ENCODE results near the gene PNPLA7. TPM values are rescaled to one million over a fixed set of nuclear protein-coding genes. Genes with fewer than 3 reads are reported as not detected.
A peak's percentile ranks its signal among the peaks of the same experiment; 100 is the strongest.

Gene PNPLA7
- total and polyA plus RNA-seq, 10 of the 15 experiments (the other 5 are each of a cell fraction or from before 2014, with no cell fraction given) = 0.04 to 0.85 (median 0.19) TPM; not detected in 1

DNA sequence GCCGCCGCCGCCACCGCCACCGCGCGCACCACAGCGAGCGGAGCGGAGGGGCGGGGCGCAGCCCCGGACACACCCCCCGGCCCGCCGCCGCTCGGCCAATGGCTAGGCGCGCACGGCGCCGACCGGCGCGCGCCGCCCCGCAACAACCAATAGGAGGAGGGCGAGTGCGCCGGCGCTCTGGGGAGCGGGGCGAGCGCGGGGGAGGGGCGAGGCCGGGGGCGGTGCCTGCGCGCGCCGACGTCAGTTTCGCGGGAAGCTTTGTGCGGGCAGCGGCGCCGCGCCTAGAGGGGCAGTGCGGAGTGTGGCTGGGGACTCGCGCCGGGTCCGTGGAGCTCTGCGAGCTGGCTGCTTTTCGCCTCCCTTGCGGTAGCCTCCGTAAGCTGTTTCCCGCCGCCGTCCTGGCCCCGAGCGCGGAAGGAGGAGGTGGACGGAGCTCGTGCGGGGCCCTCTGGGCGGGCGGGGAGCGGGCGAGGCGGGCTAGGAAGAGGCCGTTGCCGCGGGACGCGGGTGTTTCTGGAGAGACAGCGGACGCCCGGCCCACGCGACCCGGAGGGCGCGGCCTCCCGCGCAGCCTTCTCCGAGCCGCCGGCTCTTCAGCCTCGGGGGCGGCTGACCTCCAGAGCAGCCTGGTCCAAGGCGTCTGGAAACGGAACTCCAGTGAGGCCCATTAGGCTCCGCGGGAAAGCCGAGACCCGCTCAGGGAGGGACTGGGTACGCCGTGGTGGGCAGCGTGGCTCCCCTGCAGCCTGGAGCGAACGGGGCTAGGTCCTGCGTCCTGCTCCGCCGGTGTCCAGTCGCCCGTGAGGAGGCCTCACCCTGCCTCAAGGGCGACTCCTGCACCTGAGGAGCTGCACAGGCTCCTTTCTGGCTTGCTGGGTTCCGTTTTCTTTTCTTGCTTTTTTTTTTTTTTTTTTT is 40.5 kb upstream of the PNPLA7 start, which contains the start of gene ZMYND19 (continued):
- TF ChIP-seq, protein P1, sequence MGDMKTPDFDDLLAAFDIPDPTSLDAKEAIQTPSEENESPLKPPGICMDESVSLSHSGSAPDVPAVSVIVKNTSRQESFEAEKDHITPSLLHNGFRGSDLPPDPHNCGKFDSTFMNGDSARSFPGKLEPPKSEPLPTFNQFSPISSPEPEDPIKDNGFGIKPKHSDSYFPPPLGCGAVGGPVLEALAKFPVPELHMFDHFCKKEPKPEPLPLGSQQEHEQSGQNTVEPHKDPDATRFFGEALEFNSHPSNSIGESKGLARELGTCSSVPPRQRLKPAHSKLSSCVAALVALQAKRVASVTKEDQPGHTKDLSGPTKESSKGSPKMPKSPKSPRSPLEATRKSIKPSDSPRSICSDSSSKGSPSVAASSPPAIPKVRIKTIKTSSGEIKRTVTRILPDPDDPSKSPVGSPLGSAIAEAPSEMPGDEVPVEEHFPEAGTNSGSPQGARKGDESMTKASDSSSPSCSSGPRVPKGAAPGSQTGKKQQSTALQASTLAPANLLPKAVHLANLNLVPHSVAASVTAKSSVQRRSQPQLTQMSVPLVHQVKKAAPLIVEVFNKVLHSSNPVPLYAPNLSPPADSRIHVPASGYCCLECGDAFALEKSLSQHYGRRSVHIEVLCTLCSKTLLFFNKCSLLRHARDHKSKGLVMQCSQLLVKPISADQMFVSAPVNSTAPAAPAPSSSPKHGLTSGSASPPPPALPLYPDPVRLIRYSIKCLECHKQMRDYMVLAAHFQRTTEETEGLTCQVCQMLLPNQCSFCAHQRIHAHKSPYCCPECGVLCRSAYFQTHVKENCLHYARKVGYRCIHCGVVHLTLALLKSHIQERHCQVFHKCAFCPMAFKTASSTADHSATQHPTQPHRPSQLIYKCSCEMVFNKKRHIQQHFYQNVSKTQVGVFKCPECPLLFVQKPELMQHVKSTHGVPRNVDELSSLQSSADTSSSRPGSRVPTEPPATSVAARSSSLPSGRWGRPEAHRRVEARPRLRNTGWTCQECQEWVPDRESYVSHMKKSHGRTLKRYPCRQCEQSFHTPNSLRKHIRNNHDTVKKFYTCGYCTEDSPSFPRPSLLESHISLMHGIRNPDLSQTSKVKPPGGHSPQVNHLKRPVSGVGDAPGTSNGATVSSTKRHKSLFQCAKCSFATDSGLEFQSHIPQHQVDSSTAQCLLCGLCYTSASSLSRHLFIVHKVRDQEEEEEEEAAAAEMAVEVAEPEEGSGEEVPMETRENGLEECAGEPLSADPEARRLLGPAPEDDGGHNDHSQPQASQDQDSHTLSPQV (IDR thresholded peaks at IDR 0.05) = no peak
- TF ChIP-seq TCF7 (IDR thresholded peaks at IDR 0.05; ENCODE audit: borderline replicate concordance) (no peak), SP1 (IDR thresholded peaks at IDR 0.05; ENCODE audit: low read depth, low read length) (peak; percentile 72), NR2C1 (IDR thresholded peaks at IDR 0.05) (peak; percentile 30; the same call in 1 of the 2 replicates), SIX5 (IDR thresholded peaks at IDR 0.05; ENCODE audit: low read depth, low read length, severe bottlenecking) (no peak), SUZ12 (IDR thresholded peaks at IDR 0.05; ENCODE audit: unreplicated experiment) (no peak), MXI1 (IDR thresholded peaks at IDR 0.05; ENCODE audit: low read depth, low read length) (peak; percentile 44; the same call in 1 of the 2 replicates), GABPA (IDR thresholded peaks at IDR 0.05; ENCODE audit: low read depth) (no peak), RB1 (IDR thresholded peaks at IDR 0.05; ENCODE audit: borderline replicate concordance) (peak; percentile 80; the same call in 1 of the 2 replicates), IKZF1 (conservative IDR thresholded peaks at IDR 0.05) (peak; percentile 61; the same call in 1 of the 2 replicates), BHLHE40 (IDR thresholded peaks at IDR 0.05; ENCODE audit: borderline replicate concordance in 1 of 2, low read depth in 2 of 2, low read length in 1 of 2) (0 out of 4 replicates have a peak, but pooled peaks of 1 of the 2 experiments have one; percentile 25), POLR2A (IDR thresholded peaks at IDR 0.05; ENCODE audit: low read depth, low read length) (peak; percentile 74), HCFC1 (IDR thresholded peaks at IDR 0.05; ENCODE audit: low read length) (no peak), RELA (IDR thresholded peaks at IDR 0.05; ENCODE audit: borderline replicate concordance, partially characterized antibody) (peak; percentile 11)
- TF ChIP-seq, protein P2, sequence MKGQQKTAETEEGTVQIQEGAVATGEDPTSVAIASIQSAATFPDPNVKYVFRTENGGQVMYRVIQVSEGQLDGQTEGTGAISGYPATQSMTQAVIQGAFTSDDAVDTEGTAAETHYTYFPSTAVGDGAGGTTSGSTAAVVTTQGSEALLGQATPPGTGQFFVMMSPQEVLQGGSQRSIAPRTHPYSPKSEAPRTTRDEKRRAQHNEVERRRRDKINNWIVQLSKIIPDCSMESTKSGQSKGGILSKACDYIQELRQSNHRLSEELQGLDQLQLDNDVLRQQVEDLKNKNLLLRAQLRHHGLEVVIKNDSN (IDR thresholded peaks at IDR 0.05; ENCODE audit: borderline replicate concordance, extremely low read length, insufficient read depth, low read depth, low read length) = no peak
- TF ChIP-seq, protein P3, sequence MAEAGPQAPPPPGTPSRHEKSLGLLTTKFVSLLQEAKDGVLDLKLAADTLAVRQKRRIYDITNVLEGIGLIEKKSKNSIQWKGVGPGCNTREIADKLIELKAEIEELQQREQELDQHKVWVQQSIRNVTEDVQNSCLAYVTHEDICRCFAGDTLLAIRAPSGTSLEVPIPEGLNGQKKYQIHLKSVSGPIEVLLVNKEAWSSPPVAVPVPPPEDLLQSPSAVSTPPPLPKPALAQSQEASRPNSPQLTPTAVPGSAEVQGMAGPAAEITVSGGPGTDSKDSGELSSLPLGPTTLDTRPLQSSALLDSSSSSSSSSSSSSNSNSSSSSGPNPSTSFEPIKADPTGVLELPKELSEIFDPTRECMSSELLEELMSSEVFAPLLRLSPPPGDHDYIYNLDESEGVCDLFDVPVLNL (IDR thresholded peaks at IDR 0.05; ENCODE audit: low read depth, low read length) = peak; percentile 60; the same call in 1 of the 2 replicates
- TF ChIP-seq, protein P4, sequence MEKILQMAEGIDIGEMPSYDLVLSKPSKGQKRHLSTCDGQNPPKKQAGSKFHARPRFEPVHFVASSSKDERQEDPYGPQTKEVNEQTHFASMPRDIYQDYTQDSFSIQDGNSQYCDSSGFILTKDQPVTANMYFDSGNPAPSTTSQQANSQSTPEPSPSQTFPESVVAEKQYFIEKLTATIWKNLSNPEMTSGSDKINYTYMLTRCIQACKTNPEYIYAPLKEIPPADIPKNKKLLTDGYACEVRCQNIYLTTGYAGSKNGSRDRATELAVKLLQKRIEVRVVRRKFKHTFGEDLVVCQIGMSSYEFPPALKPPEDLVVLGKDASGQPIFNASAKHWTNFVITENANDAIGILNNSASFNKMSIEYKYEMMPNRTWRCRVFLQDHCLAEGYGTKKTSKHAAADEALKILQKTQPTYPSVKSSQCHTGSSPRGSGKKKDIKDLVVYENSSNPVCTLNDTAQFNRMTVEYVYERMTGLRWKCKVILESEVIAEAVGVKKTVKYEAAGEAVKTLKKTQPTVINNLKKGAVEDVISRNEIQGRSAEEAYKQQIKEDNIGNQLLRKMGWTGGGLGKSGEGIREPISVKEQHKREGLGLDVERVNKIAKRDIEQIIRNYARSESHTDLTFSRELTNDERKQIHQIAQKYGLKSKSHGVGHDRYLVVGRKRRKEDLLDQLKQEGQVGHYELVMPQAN (conservative IDR thresholded peaks at IDR 0.05) = peak; percentile 91
- TF ChIP-seq, protein P5, sequence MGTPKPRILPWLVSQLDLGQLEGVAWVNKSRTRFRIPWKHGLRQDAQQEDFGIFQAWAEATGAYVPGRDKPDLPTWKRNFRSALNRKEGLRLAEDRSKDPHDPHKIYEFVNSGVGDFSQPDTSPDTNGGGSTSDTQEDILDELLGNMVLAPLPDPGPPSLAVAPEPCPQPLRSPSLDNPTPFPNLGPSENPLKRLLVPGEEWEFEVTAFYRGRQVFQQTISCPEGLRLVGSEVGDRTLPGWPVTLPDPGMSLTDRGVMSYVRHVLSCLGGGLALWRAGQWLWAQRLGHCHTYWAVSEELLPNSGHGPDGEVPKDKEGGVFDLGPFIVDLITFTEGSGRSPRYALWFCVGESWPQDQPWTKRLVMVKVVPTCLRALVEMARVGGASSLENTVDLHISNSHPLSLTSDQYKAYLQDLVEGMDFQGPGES (IDR thresholded peaks at IDR 0.05) = no peak

Measured in GM12878 (cell line).